ENCODE measurements around the gene NOB1.

- no peak for TF ChIP-seq TCF7L2 (IDR thresholded peaks at IDR 0.05; ENCODE audit: low read depth, low read length)
- no peak for TF ChIP-seq CTCF (IDR thresholded peaks at IDR 0.05)
- TF ChIP-seq POLR2AphosphoS5 (IDR thresholded peaks at IDR 0.05; ENCODE audit: low read depth, low read length) = no peak
- TF ChIP-seq REST (IDR thresholded peaks at IDR 0.05; ENCODE audit: insufficient read depth in 1 of 2, low read depth in 2 of 2, low read length in 1 of 2) = no peak
- no peak for TF ChIP-seq SIN3A (IDR thresholded peaks at IDR 0.05; ENCODE audit: borderline replicate concordance, insufficient read depth, low read depth, low read length)
These were observed 52.9 kb downstream of the NOB1 start for GRCh38 chr16:69701866-69702265.

All from Panc1 (cell line).